ENCODE measurements around the gene ATP10D.

The ATP10D gene

GRCh38 chr4:47612116-47613023, 127.3 kb downstream of the ATP10D start:
- H3K9me3 Mint-ChIP-seq = no peaks in the 10 kb centered on the region
- H3K4me1 Mint-ChIP-seq = no peaks in the 10 kb centered on the region
- CTCF ChIA-PET = no interaction called here
- H3K4me3 Mint-ChIP-seq = no peak overlapping the region
- H3K36me3 Mint-ChIP-seq = no peaks in the 10 kb centered on the region
- no peak for DNase-seq
- no peaks in the 10 kb centered on the region for H3K27me3 Mint-ChIP-seq
- no peak overlapping the region for H3K27ac Mint-ChIP-seq

DNA sequence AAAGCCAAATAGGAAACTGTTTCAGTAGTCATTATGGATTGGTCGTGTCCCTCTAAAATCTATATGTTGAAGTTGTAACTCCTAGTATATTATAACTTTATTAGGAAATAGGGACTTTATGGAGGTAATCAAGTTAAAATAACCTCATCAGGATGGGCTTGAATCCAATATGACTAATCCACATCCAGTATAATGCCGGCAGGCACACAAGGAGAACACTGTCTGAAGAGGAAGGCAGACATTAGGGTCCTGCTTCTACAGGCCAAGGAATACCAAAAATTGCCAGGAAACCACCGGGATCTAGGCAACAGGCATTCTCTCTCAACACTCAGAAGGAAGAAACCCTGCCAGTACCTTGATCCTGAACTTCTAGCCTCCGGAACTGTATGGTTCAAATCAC, 130.3 kb downstream of the ATP10D start:
- no peak overlapping the region for H3K27ac Mint-ChIP-seq
- no peaks in the 10 kb centered on the region for H3K4me1 Mint-ChIP-seq
- no peaks in the 10 kb centered on the region for H3K36me3 Mint-ChIP-seq
- no peak overlapping the region for H3K4me3 Mint-ChIP-seq
- no peaks in the 10 kb centered on the region for H3K9me3 Mint-ChIP-seq
- DNase-seq = no peak
- CTCF ChIA-PET = no interaction called here
- no peaks in the 10 kb centered on the region for H3K27me3 Mint-ChIP-seq

GRCh38 chr4:47617607-47618006, 132.5 kb downstream of the ATP10D start:
- no peaks in the 10 kb centered on the region for H3K9me3 Mint-ChIP-seq
- CTCF ChIA-PET = no interaction called here
- no peaks in the 10 kb centered on the region for H3K4me1 Mint-ChIP-seq
- DNase-seq = no peak
- no peaks in the 10 kb centered on the region for H3K36me3 Mint-ChIP-seq
- H3K27ac Mint-ChIP-seq = no peak overlapping the region
- no peak overlapping the region for H3K4me3 Mint-ChIP-seq
- no peaks in the 10 kb centered on the region for H3K27me3 Mint-ChIP-seq

GRCh38 chr4:47619691-47620090, 134.6 kb downstream of the ATP10D start:
- no peaks in the 10 kb centered on the region for H3K36me3 Mint-ChIP-seq
- no peak for DNase-seq
- H3K9me3 Mint-ChIP-seq = no peaks in the 10 kb centered on the region
- H3K4me1 Mint-ChIP-seq = no peaks in the 10 kb centered on the region
- CTCF ChIA-PET = no interaction called here
- H3K27me3 Mint-ChIP-seq = no peaks in the 10 kb centered on the region
- H3K4me3 Mint-ChIP-seq = no peak overlapping the region
- H3K27ac Mint-ChIP-seq = no peak overlapping the region

DNA sequence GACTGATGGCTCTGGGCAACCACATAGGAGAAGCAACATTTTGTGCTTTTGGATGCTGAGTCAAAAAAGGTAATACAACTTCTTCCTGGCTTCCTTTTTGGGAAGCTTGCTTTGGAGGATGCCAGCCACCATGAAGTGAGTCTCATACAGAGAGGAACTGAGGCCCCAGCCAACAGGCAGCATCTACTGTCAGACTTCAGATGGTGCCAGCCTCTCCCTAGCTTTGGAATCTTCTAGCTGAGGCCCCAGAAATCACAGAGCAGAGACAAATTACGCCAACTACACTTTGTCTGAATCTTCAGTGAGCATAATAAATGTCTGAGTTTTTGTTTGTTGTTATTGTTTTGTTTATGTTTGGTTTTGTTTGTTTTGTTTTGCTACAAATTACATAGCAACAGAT, 136.1 kb downstream of the ATP10D start:
- H3K4me1 Mint-ChIP-seq = no peaks in the 10 kb centered on the region
- H3K9me3 Mint-ChIP-seq = no peaks in the 10 kb centered on the region
- no peaks in the 10 kb centered on the region for H3K27me3 Mint-ChIP-seq
- DNase-seq = no peak
- no peak overlapping the region for H3K27ac Mint-ChIP-seq
- CTCF ChIA-PET = no interaction called here
- no peak overlapping the region for H3K4me3 Mint-ChIP-seq
- H3K36me3 Mint-ChIP-seq = no peaks in the 10 kb centered on the region

GRCh38 chr4:47624031-47624441, 139.0 kb downstream of the ATP10D start:
- H3K4me3 Mint-ChIP-seq = no peak overlapping the region
- no peak for DNase-seq
- H3K4me1 Mint-ChIP-seq = no peaks in the 10 kb centered on the region
- CTCF ChIA-PET = no interaction called here
- H3K9me3 Mint-ChIP-seq = no peaks in the 10 kb centered on the region
- no peaks in the 10 kb centered on the region for H3K27me3 Mint-ChIP-seq
- H3K36me3 Mint-ChIP-seq = no peaks in the 10 kb centered on the region
- H3K27ac Mint-ChIP-seq = no peak overlapping the region

- Mint-ChIP-seq H3K9me3 (no peaks in the 10 kb centered on the region), H3K36me3 (no peaks in the 10 kb centered on the region), H3K4me1 (no peaks in the 10 kb centered on the region), H3K4me3 (no peak overlapping the region), H3K27me3 (peaks cover 6% of the 10 kb centered on the region), H3K27ac (no peak overlapping the region)
- DNase-seq = no peak
- CTCF ChIA-PET = no interaction called here
Measured at GRCh38 chr4:47631161-47631560, 146.1 kb downstream of the ATP10D start.

GRCh38 chr4:47639531-47639930, 154.5 kb downstream of the ATP10D start:
- Mint-ChIP-seq H3K36me3 (no peaks in the 10 kb centered on the region), H3K4me3 (no peak overlapping the region), H3K27ac (no peak overlapping the region), H3K27me3 (peaks cover 9% of the 10 kb centered on the region), H3K4me1 (no peaks in the 10 kb centered on the region), H3K9me3 (peaks cover 5% of the 10 kb centered on the region)
- no peak for DNase-seq
- CTCF ChIA-PET = no interaction called here

- Mint-ChIP-seq H3K9me3 (peaks cover 5% of the 10 kb centered on the region), H3K36me3 (no peaks in the 10 kb centered on the region), H3K27ac (no peak overlapping the region), H3K4me1 (no peaks in the 10 kb centered on the region), H3K4me3 (no peak overlapping the region), H3K27me3 (peaks cover 9% of the 10 kb centered on the region)
- CTCF ChIA-PET = no interaction called here
- DNase-seq = no peak
Measured at GRCh38 chr4:47640911-47641310, 155.8 kb downstream of the ATP10D start.

- CTCF ChIA-PET = no interaction called here
- Mint-ChIP-seq H3K9me3 (peaks cover 4% of the 10 kb centered on the region), H3K27ac (no peak overlapping the region), H3K4me1 (no peaks in the 10 kb centered on the region), H3K4me3 (no peak overlapping the region), H3K27me3 (peaks cover 9% of the 10 kb centered on the region), H3K36me3 (no peaks in the 10 kb centered on the region)
- no peak for DNase-seq
Measured at GRCh38 chr4:47641755-47642154, 156.7 kb downstream of the ATP10D start.

- Mint-ChIP-seq H3K4me1 (no peaks in the 10 kb centered on the region), H3K27ac (no peak overlapping the region)
- CTCF ChIA-PET = no interaction called here
Measured at GRCh38 chr4:47642191-47642830, 157.2 kb downstream of the ATP10D start.

More at GRCh38 chr4:47642191-47642830, 157.2 kb downstream of the ATP10D start:
- Mint-ChIP-seq H3K9me3 (no peaks in the 10 kb centered on the region), H3K4me3 (no peak overlapping the region), H3K27me3 (peaks cover 8% of the 10 kb centered on the region), H3K36me3 (no peaks in the 10 kb centered on the region)
- no peak for DNase-seq

All from activated naive CD4-positive, alpha-beta T cell treated with anti-CD3 and anti-CD28 coated beads, Interleukin-2, amount 10 ng/mL, durations not matched to agents 7 days and 5 days (primary cell).